Astrocyte (in vitro differentiated cells and primary cell): ENCODE results near the gene FKBP7. TPM values are rescaled to one million over a fixed set of nuclear protein-coding genes. Genes with fewer than 3 reads are reported as not detected.
"Not testable (repeated sequence)": the region's sequence is repeated elsewhere in the genome, so short reads cannot be mapped to it uniquely, and the experiment has no call there.

ENCODE experiments used
- DNase-seq: peaks from one replicate; pipeline ENCODE4 v3.0.0-alpha.2; 2010; ENCODE audit warnings: low read depth
- FAIRE-seq: peaks from 2 replicates; lab custom pipeline; 2011; peaks lifted over from hg19 to GRCh38; lab: Jason Lieb, UNC
- H2AFZ ChIP-seq: 2 replicates; pipeline ENCODE4 v1.6.0; 2012; ENCODE audit warnings: low read depth, low read length, inconsistent platforms
- H3K27ac ChIP-seq: 2 replicates; pipeline ENCODE4 v1.5.1; 2011; ENCODE audit warnings: low read depth, low read length, inconsistent platforms
- H3K27me3 ChIP-seq: 2 replicates; pipeline ENCODE4 v1.6.0; 2011; ENCODE audit warnings: low read length, inconsistent platforms; ENCODE audit not compliant: insufficient read depth
- H3K36me3 ChIP-seq: 2 replicates; pipeline ENCODE4 v1.5.1; 2011; ENCODE audit warnings: low read length, inconsistent platforms; ENCODE audit not compliant: insufficient read depth
- H3K4me1 ChIP-seq: 2 replicates; pipeline ENCODE4 v1.5.1; 2011; ENCODE audit warnings: low read length, inconsistent platforms; ENCODE audit not compliant: insufficient read depth
- H3K4me2 ChIP-seq: 2 replicates; pipeline ENCODE4 v1.6.0; 2012; ENCODE audit warnings: low read length, inconsistent platforms
- H3K4me3 ChIP-seq: 2 replicates; pipeline ENCODE4 v1.5.1; 2011; ENCODE audit warnings: low read depth, mild to moderate bottlenecking, low read length, inconsistent platforms; ENCODE audit not compliant: insufficient read depth
- H3K79me2 ChIP-seq: 2 replicates; pipeline ENCODE4 v1.6.0; 2012; ENCODE audit warnings: mild to moderate bottlenecking, low read length, inconsistent platforms; ENCODE audit not compliant: insufficient read depth
- H3K9ac ChIP-seq: 2 replicates; pipeline ENCODE4 v1.6.0; 2012; ENCODE audit warnings: mild to moderate bottlenecking, low read length, inconsistent platforms
- H3K9me3 ChIP-seq: 2 replicates; pipeline ENCODE4 v1.5.1; 2012; ENCODE audit warnings: low read depth, mild to moderate bottlenecking, low read length, inconsistent platforms; ENCODE audit not compliant: insufficient read depth
- H4K20me1 ChIP-seq: 2 replicates; pipeline ENCODE4 v1.6.0; 2012; ENCODE audit warnings: low read length, inconsistent platforms; ENCODE audit not compliant: insufficient read depth
- H3K27ac Mint-ChIP-seq: one replicate; pipeline ENCODE4 v1.8.0; 2021; ENCODE audit warnings: mild to moderate bottlenecking, mixed read lengths; ENCODE audit not compliant: unreplicated experiment
- H3K27me3 Mint-ChIP-seq: one replicate; pipeline ENCODE4 v1.8.0; 2021; ENCODE audit warnings: low read depth, mixed read lengths; ENCODE audit not compliant: unreplicated experiment
- H3K36me3 Mint-ChIP-seq: one replicate; pipeline ENCODE4 v1.8.0; 2021; ENCODE audit warnings: low read depth, mixed read lengths; ENCODE audit not compliant: unreplicated experiment
- H3K4me1 Mint-ChIP-seq: one replicate; pipeline ENCODE4 v1.8.0; 2021; ENCODE audit warnings: low read depth, mixed read lengths; ENCODE audit not compliant: unreplicated experiment
- H3K4me3 Mint-ChIP-seq: one replicate; pipeline ENCODE4 v1.8.0; 2021; ENCODE audit warnings: mild to moderate bottlenecking, moderate library complexity, mixed read lengths; ENCODE audit not compliant: unreplicated experiment
- H3K9me3 Mint-ChIP-seq: one replicate; pipeline ENCODE4 v1.8.0; 2021; ENCODE audit warnings: mild to moderate bottlenecking, mixed read lengths; ENCODE audit not compliant: unreplicated experiment
- CTCF ChIP-seq: IDR thresholded peaks from 2 replicates; pipeline ENCODE4 v1.5.1; 2011; ENCODE audit warnings: low read depth, mild to moderate bottlenecking, inconsistent platforms, low read length, moderate library complexity; ENCODE audit not compliant: insufficient read depth
- EZH2 ChIP-seq: IDR thresholded peaks from 2 replicates; pipeline ENCODE4 v1.6.1; 2012; ENCODE audit warnings: mild to moderate bottlenecking, low read length, inconsistent platforms; ENCODE audit not compliant: insufficient read depth
- total RNA-seq: library from RNA; stranded (reverse); gene quantifications from 2 replicates; pipeline ENCODE4 v1.2.1, GENCODE V29; 2021

FKBP7 gene
- total RNA-seq, 1 donor from 2014 or later, result 45.1 TPM

- H3K27me3 Mint-ChIP-seq, result no peaks in the 10 kb centered on the region
- peaks cover 14% of the 10 kb centered on the region for H3K36me3 ChIP-seq
- no peak overlapping the region for H3K27ac Mint-ChIP-seq
- no peak overlapping the region for H3K4me3 Mint-ChIP-seq
- H4K20me1 ChIP-seq, result no peaks in the 10 kb centered on the region
- no peak overlapping the region for H3K9ac ChIP-seq
- peaks cover 7% of the 10 kb centered on the region for H3K9me3 Mint-ChIP-seq
- H3K79me2 ChIP-seq, result peaks cover 33% of the 10 kb centered on the region
- H3K4me2 ChIP-seq, result no peak overlapping the region
- no peak overlapping the region for H3K4me3 ChIP-seq
- no peak for FAIRE-seq
- TF ChIP-seq EZH2 (no peak), CTCF (no peak)
- no peaks in the 10 kb centered on the region for H3K9me3 ChIP-seq
- no peak overlapping the region for H2AFZ ChIP-seq
- no peaks in the 10 kb centered on the region for H3K4me1 Mint-ChIP-seq
- H3K4me1 ChIP-seq, result peaks cover 3% of the 10 kb centered on the region
- no peak overlapping the region for H3K27ac ChIP-seq
- H3K36me3 Mint-ChIP-seq, result peaks cover 42% of the 10 kb centered on the region
- H3K27me3 ChIP-seq, result no peaks in the 10 kb centered on the region
- no peak for DNase-seq
Observed at GRCh38 chr2:178425255-178425827, 53.1 kb downstream of the FKBP7 start.

GRCh38 chr2:178423746-178424145, 54.7 kb downstream of the FKBP7 start:
- not testable (repeated sequence) for H3K4me2 ChIP-seq, H3K27ac ChIP-seq, H3K27me3 Mint-ChIP-seq, H3K36me3 ChIP-seq, H3K27me3 ChIP-seq, H3K9ac ChIP-seq, H4K20me1 ChIP-seq, H2AFZ ChIP-seq, H3K4me1 ChIP-seq, H3K4me1 Mint-ChIP-seq, H3K9me3 Mint-ChIP-seq, H3K27ac Mint-ChIP-seq, FAIRE-seq, H3K4me3 Mint-ChIP-seq, H3K9me3 ChIP-seq, H3K4me3 ChIP-seq, DNase-seq
- peaks cover 33% of the 10 kb centered on the region for H3K79me2 ChIP-seq
- peaks cover 33% of the 10 kb centered on the region for H3K36me3 Mint-ChIP-seq

GRCh38 chr2:178422097-178422496, 56.3 kb downstream of the FKBP7 start:
- Histone ChIP-seq H3K4me1 (peaks cover 3% of the 10 kb centered on the region), H3K27ac (no peak overlapping the region), H4K20me1 (no peaks in the 10 kb centered on the region), H3K79me2 (peaks cover 36% of the 10 kb centered on the region), H3K4me3 (no peak overlapping the region), H3K4me2 (no peak overlapping the region), H3K9me3 (no peaks in the 10 kb centered on the region), H3K36me3 (peaks cover under 1% of the 10 kb centered on the region), H3K9ac (no peak overlapping the region), H3K27me3 (no peaks in the 10 kb centered on the region), H2AFZ (no peak overlapping the region)
- FAIRE-seq (no peak), DNase-seq (no peak)
- H3K9me3 Mint-ChIP-seq, result peaks cover 5% of the 10 kb centered on the region
- H3K27me3 Mint-ChIP-seq, result no peaks in the 10 kb centered on the region
- H3K4me3 Mint-ChIP-seq, result no peak overlapping the region
- TF ChIP-seq CTCF (no peak), EZH2 (no peak)
- H3K27ac Mint-ChIP-seq, result no peak overlapping the region
- peaks cover 18% of the 10 kb centered on the region for H3K36me3 Mint-ChIP-seq
- H3K4me1 Mint-ChIP-seq, result peaks cover 3% of the 10 kb centered on the region
